ENCODE data around the gene ANK3. TPM values are rescaled to one million over a fixed set of nuclear protein-coding genes. Genes with fewer than 3 reads are reported as not detected.

ANK3 gene
- total RNA-seq, 1 experiment from 2014 or later = 69.6 TPM

DNA sequence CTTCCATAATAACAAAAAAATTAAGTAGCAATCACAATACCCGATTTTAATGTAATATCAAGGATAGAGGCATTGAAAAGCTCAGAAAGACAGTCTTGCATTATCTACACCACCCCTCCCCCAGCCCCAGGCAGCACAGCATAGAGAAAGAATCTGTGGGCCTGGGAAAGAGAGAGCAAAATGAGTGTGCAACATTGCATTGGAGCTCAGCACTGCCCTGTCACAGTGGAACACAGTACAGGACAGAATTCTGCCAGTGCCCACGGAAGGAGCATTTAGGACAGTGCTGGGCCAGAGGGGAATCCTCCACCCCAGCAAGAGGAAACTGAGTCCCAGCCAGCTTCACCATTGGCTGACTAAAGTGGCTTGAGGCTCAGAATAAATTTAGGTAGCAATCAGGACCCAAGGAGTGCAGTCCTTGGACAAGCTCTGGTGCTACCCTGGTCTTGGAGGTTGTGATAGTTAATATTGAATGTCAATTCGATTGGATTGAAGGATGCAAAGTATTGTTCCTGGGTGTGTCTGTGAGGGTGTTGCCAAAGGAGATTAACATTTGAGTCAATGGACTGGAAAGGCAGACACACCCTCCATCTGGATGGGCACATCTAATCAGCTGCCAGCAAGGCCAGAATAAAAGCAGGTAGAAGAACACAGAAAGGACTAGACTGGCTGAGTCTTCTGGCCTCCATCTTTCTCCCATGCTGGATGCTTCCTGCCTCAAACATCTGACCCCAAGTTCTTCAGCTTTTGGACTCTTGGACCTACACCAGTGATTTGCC lies 234.4 kb downstream of the ANK3 start:
- H3K27ac Mint-ChIP-seq = no peak overlapping the region

DNA sequence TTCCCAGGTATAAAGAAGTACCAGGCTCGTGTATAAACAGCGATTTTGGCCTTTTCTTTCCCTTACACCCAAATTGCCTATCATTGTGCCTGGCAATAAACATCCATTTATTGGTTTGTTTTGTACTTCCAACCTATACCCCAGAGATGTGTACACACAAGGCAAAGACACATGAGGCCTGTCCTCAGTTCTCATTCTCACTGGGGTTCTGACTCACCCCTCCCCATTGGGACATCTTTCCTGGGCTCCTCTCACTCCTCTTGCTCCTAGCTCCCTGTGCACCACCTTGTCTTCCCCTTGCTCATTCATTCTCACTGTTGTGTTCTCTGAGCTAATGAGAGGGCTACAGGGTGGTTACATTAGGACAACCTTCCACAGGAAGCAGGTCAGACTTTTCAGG lies 240.7 kb downstream of the ANK3 start:
- no peak overlapping the region for H3K27ac Mint-ChIP-seq
- DNase-seq (ENCODE audit: low spot score) = no peak
- POLR2A ChIA-PET = no interaction called here
- peaks cover 18% of the 10 kb centered on the region for H3K9me3 Mint-ChIP-seq
- CTCF ChIA-PET = no interaction called here
- ATAC-seq = no peak
- peaks cover 5% of the 10 kb centered on the region for H3K36me3 Mint-ChIP-seq
- no peaks in the 10 kb centered on the region for H3K27me3 Mint-ChIP-seq (ENCODE audit: low read depth)
- H3K4me3 Mint-ChIP-seq = no peak overlapping the region
- no peak for TF ChIP-seq ELF4 (CRISPR knock-in tag; IDR thresholded peaks at IDR 0.05; ENCODE audit: low read depth)
- TF ChIP-seq ZBTB21 (CRISPR knock-in tag; IDR thresholded peaks at IDR 0.05; ENCODE audit: borderline replicate concordance) = no peak
- no peak for TF ChIP-seq MXD4 (CRISPR knock-in tag; IDR thresholded peaks at IDR 0.05; ENCODE audit: borderline replicate concordance)
- TF ChIP-seq SOX15 (CRISPR knock-in tag; IDR thresholded peaks at IDR 0.05) = no peak
- no peak for TF ChIP-seq TEAD1 (CRISPR knock-in tag; IDR thresholded peaks at IDR 0.05)
- TF ChIP-seq ATF1 (CRISPR knock-in tag; IDR thresholded peaks at IDR 0.05) = no peak
- no peak for TF ChIP-seq RELA (CRISPR knock-in tag; IDR thresholded peaks at IDR 0.05; ENCODE audit: borderline replicate concordance)
- TF ChIP-seq FOXP1 (CRISPR knock-in tag; IDR thresholded peaks at IDR 0.05; ENCODE audit: borderline replicate concordance) = no peak
- TF ChIP-seq JUN (CRISPR knock-in tag; IDR thresholded peaks at IDR 0.05) = no peak
- TF ChIP-seq ZNF423 (CRISPR knock-in tag; IDR thresholded peaks at IDR 0.05) = no peak
- H3K4me1 Mint-ChIP-seq = peaks cover 11% of the 10 kb centered on the region

More for the DNA sequence above, 234.4 kb downstream of the ANK3 start:
- POLR2A ChIA-PET = no interaction called here
- DNase-seq (ENCODE audit: low spot score) (no peak), ATAC-seq (no peak)
- H3K4me3 Mint-ChIP-seq = no peak overlapping the region
- CTCF ChIA-PET = interaction anchor here (0.6 kb wide), 1 partner anchor 231 kb away, joined by 3 read pairs; no protein-coding TSS in a partner anchor
- no peaks in the 10 kb centered on the region for H3K4me1 Mint-ChIP-seq
- TF ChIP-seq HMGA2 (CRISPR knock-in tag; IDR thresholded peaks at IDR 0.05) (no peak), FOXK1 (CRISPR knock-in tag; IDR thresholded peaks at IDR 0.05) (no peak), NR2C2 (CRISPR knock-in tag; IDR thresholded peaks at IDR 0.05) (no peak), ELF4 (CRISPR knock-in tag; IDR thresholded peaks at IDR 0.05; ENCODE audit: low read depth) (no peak), JAZF1 (CRISPR knock-in tag; IDR thresholded peaks at IDR 0.05) (no peak), SP1 (CRISPR knock-in tag; conservative IDR thresholded peaks at IDR 0.05) (no peak), ZNF232 (CRISPR knock-in tag; IDR thresholded peaks at IDR 0.05) (no peak), MXD4 (CRISPR knock-in tag; IDR thresholded peaks at IDR 0.05; ENCODE audit: borderline replicate concordance) (no peak), RORB (CRISPR knock-in tag; IDR thresholded peaks at IDR 0.05) (no peak), SOX15 (CRISPR knock-in tag; IDR thresholded peaks at IDR 0.05) (no peak), RELA (CRISPR knock-in tag; IDR thresholded peaks at IDR 0.05; ENCODE audit: borderline replicate concordance) (no peak)
- TF ChIP-seq, protein P1, sequence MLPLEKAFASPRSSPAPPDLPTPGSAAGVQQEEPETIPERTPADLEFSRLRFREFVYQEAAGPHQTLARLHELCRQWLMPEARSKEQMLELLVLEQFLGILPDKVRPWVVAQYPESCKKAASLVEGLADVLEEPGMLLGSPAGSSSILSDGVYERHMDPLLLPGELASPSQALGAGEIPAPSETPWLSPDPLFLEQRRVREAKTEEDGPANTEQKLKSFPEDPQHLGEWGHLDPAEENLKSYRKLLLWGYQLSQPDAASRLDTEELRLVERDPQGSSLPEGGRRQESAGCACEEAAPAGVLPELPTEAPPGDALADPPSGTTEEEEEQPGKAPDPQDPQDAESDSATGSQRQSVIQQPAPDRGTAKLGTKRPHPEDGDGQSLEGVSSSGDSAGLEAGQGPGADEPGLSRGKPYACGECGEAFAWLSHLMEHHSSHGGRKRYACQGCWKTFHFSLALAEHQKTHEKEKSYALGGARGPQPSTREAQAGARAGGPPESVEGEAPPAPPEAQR (CRISPR knock-in tag; IDR thresholded peaks at IDR 0.05) = no peak
- TF ChIP-seq, protein P2, sequence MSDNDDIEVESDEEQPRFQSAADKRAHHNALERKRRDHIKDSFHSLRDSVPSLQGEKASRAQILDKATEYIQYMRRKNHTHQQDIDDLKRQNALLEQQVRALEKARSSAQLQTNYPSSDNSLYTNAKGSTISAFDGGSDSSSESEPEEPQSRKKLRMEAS (CRISPR knock-in tag; IDR thresholded peaks at IDR 0.05) = no peak
- TF ChIP-seq, protein P3, sequence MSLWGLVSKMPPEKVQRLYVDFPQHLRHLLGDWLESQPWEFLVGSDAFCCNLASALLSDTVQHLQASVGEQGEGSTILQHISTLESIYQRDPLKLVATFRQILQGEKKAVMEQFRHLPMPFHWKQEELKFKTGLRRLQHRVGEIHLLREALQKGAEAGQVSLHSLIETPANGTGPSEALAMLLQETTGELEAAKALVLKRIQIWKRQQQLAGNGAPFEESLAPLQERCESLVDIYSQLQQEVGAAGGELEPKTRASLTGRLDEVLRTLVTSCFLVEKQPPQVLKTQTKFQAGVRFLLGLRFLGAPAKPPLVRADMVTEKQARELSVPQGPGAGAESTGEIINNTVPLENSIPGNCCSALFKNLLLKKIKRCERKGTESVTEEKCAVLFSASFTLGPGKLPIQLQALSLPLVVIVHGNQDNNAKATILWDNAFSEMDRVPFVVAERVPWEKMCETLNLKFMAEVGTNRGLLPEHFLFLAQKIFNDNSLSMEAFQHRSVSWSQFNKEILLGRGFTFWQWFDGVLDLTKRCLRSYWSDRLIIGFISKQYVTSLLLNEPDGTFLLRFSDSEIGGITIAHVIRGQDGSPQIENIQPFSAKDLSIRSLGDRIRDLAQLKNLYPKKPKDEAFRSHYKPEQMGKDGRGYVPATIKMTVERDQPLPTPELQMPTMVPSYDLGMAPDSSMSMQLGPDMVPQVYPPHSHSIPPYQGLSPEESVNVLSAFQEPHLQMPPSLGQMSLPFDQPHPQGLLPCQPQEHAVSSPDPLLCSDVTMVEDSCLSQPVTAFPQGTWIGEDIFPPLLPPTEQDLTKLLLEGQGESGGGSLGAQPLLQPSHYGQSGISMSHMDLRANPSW (CRISPR knock-in tag; conservative IDR thresholded peaks at IDR 0.05; ENCODE audit: low read depth) = no peak
- TF ChIP-seq, protein P4, sequence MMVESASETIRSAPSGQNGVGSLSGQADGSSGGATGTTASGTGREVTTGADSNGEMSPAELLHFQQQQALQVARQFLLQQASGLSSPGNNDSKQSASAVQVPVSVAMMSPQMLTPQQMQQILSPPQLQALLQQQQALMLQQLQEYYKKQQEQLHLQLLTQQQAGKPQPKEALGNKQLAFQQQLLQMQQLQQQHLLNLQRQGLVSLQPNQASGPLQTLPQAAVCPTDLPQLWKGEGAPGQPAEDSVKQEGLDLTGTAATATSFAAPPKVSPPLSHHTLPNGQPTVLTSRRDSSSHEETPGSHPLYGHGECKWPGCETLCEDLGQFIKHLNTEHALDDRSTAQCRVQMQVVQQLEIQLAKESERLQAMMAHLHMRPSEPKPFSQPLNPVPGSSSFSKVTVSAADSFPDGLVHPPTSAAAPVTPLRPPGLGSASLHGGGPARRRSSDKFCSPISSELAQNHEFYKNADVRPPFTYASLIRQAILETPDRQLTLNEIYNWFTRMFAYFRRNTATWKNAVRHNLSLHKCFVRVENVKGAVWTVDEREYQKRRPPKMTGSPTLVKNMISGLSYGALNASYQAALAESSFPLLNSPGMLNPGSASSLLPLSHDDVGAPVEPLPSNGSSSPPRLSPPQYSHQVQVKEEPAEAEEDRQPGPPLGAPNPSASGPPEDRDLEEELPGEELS (CRISPR knock-in tag; IDR thresholded peaks at IDR 0.05) = no peak
- TF ChIP-seq, protein P5, sequence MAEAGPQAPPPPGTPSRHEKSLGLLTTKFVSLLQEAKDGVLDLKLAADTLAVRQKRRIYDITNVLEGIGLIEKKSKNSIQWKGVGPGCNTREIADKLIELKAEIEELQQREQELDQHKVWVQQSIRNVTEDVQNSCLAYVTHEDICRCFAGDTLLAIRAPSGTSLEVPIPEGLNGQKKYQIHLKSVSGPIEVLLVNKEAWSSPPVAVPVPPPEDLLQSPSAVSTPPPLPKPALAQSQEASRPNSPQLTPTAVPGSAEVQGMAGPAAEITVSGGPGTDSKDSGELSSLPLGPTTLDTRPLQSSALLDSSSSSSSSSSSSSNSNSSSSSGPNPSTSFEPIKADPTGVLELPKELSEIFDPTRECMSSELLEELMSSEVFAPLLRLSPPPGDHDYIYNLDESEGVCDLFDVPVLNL (CRISPR knock-in tag; IDR thresholded peaks at IDR 0.05; ENCODE audit: borderline replicate concordance, low read depth) = no peak
- H3K36me3 Mint-ChIP-seq = peaks cover 5% of the 10 kb centered on the region
- no peaks in the 10 kb centered on the region for H3K27me3 Mint-ChIP-seq (ENCODE audit: low read depth)
- peaks cover 13% of the 10 kb centered on the region for H3K9me3 Mint-ChIP-seq

Measured in WTC11 (cell line).